HL-60 (cell line): ENCODE results near the gene FAM72A.
"Not testable (repeated sequence)": the region's sequence is repeated elsewhere in the genome, so short reads cannot be mapped to it uniquely, and the experiment has no call there.

ENCODE experiments used
- CTCF ChIP-seq: IDR thresholded peaks from one replicate; pipeline ENCODE4 v1.5.1; 2011; ENCODE audit warnings: low read length, control low read depth, inconsistent platforms; ENCODE audit not compliant: insufficient read depth
- POLR2AphosphoS5 ChIP-seq: IDR thresholded peaks from 2 replicates; pipeline ENCODE4 v1.6.1; 2012; ENCODE audit warnings: low read depth
- REST ChIP-seq: IDR thresholded peaks from 2 replicates; pipeline ENCODE4 v1.6.1; 2012; ENCODE audit warnings: low read depth; ENCODE audit not compliant: insufficient replicate concordance

GRCh38 chr1:206183788-206184187, 18.9 kb downstream of the FAM72A start:
- not testable (repeated sequence) for TF ChIP-seq CTCF, POLR2AphosphoS5, REST
